Neural progenitor cell (in vitro differentiated cells): ENCODE results near the gene BIN2.

Experiments used
- CTCF ChIP-seq: fragments of 200-600 bp; sonication (generic); IDR thresholded peaks from 2 replicates; pipeline ENCODE4 v1.5.1; 2017; ENCODE audit warnings: antibody characterized with exemption, mild to moderate bottlenecking
- EZH2phosphoT487 ChIP-seq: fragments of 200-600 bp; sonication (generic); IDR thresholded peaks from 2 replicates; pipeline ENCODE4 v1.6.1; 2017; ENCODE audit warnings: antibody characterized with exemption

DNA sequence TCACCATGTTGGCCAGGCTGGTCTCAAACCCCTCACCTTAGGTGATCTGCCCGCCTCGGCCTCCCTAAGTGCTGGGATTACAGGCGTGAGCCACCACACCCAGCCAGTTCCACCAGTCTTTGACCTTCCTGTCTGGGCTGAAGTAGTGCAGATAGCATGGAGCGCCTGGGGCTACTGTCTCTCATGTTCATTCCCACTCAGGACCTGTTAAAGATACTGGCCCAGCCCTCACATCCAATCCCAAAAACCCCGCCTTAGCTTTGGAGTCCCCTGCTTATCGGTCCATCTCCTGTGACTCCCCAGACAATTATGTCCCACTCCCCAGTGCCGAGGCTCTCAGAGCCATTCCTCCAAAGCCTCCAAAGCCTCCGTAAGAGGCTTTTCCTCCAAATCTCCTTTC is 34.5 kb upstream of the BIN2 start:
- TF ChIP-seq EZH2phosphoT487 = no peak
- TF ChIP-seq CTCF = no peak
